Measurements from ENCODE around the gene AK4. TPM values are rescaled to one million over a fixed set of nuclear protein-coding genes. Genes with fewer than 3 reads are reported as not detected.
"Not testable (repeated sequence)": the region's sequence is repeated elsewhere in the genome, so short reads cannot be mapped to it uniquely, and the experiment has no call there.

AK4 gene
- 100 and 169 TPM in 2 replicates for total RNA-seq

DNA sequence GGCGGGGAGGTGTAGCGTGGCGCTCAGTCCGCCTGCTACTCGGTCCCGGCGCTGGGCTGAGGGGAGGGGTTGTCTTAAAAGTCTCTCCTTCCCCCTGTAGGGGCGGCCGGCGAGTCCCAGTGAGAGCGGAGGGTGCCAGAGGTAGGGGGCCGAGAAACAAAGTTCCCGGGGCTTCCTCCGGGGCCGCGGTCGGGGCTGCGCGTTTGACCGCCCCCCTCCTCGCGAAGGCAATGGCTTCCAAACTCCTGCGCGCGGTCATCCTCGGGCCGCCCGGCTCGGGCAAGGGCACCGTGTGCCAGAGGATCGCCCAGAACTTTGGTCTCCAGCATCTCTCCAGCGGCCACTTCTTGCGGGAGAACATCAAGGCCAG, at the start of gene AK4:
Gene AK4, plus strand, starts transcription at position 26 of the 370 bp plus-strand sequence. Its CDS starts 205 bp downstream, at position 231.
- DNase-seq (ENCODE audit: low read depth): not testable (repeated sequence)

DNA sequence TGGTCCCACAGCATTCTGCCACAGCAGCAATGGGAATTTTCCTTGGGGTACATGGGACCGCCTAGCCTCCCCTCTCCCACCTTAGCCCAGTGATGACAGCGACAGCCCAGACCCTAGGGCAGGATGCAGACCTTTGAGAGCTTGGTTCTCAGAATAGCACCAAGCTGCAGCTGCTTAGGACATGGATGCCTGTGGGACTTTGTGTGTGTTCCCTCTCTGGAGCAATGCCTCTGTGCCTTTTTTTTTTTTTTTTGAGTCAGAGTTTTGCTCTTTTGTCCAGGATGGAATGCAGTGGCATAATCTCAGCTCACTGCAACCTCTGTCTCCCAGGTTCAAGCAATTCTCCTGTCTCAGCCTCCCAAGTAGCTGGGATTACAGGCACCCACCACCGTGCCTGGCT, 44.2 kb upstream of the AK4 start:
- DNase-seq (ENCODE audit: low read depth): no peak

DNA sequence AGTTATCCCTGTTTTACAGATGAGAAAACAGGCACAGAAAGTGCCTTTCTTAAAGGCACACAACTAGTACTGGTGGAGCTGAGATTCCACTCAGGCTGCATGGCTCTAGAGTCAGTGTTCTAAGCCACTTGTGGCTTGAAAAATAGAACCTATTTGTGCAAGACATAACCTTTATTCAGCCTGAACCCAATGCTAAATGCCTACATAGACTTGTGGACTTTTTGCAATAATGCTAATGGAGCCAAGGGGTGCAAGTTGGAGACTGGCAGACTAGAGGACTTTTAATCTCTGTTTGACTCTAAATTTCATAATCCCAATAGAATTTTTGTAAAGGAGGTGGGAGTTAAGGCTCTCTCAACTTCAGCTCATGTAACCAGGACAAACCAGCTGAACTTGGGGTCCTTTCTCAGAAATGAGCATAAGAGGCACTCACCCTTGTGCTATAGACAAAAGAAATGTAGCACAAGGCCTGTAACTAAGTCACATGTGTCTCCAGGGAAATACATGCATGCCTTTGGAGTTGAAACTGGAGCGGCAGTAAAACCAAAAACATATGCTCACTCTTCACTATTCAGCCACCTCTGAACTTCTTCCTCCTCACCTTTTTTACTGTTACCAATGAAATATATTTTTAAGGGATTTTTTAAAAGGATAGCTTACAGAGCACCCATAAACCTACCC, 43.0 kb upstream of the AK4 start:
- no peak for DNase-seq (ENCODE audit: low read depth)

DNA sequence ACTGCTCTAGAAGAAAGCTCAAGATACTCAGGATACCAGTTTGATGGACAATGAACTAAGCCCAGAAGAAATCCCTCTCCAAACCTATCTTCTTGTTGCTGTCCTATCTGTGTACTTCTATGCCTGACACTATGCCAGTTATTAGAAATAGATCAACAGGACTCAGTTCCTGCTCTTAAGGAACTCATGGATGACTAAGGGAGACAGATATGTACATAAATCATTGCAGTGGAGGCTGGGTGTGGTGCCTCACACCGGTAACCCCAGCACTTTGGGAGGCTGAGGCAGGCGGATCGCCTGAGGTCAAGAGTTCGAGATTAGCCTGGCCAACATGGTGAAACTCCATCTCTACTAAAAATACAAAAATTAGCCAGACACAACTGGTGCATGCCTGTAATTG, 42.4 kb upstream of the AK4 start:
- DNase-seq (ENCODE audit: low read depth): peak; percentile 8

DNA sequence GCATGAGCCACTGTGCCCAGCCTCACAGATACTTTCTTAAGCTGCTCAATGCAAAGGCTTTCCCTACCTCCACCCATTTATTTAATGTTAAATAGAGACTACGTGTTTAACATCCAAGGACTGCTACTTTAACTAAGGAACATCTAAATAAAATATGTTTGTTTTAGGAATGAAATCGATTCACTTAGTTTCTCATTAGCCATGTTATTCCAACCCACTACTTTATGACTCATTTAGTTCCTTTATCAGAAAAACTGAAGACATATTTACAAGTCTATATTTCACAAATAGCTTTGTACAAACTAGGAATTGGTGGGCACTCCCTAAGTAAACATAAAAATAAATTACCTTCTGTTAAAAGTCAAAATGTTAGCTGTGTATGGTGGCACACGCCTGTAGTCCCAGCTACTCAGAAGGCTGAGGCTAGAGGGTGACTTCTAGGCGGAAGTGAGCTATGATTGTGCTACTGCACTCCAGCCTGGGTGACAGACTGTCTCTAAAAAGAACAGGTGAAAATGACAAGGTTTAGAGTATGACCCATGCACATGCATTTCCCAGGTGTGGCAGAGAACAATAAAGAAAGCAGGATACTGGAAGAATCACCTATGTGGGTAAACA, 39.9 kb upstream of the AK4 start:
- DNase-seq (ENCODE audit: low read depth): no peak

DNA sequence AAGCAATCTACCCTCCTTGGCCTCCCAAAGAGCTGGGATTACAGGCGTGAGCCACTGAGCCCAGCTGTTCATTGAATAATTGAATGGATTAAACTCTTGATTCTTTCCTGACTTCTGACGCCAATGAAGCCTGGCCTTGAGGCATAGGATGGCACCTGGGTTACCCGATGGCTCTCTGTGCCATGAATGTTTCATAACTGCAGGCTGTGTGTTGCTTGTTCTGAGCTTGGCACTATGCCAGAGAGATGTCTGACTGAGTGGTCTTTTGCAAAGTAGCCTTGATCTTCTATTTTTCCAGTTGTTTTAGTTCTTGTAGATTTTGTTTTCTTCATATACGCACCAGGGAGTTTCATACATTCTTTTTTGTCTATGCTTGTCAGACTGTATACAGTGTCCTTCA, 38.5 kb upstream of the AK4 start:
- DNase-seq (ENCODE audit: low read depth): no peak

DNA sequence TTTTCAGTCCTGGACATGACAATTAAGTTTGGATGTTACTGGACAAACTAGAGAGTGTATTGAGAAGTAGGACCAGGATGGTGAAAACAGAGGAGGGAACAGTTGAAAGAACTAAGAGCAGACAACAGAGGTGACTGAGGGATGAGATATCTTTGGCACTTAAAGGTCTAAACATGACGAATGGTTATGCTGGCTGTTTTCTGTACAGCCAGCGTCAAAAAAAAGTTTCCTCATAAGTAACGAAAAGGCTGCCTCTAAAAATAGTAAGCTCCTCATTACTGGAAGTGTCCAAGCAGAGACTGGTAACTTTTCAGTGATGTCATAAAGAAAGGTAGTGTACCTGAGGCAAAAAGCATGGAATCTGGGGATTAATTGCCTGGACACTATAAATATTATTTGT, 35.2 kb upstream of the AK4 start:
- DNase-seq (ENCODE audit: low read depth): no peak

DNA sequence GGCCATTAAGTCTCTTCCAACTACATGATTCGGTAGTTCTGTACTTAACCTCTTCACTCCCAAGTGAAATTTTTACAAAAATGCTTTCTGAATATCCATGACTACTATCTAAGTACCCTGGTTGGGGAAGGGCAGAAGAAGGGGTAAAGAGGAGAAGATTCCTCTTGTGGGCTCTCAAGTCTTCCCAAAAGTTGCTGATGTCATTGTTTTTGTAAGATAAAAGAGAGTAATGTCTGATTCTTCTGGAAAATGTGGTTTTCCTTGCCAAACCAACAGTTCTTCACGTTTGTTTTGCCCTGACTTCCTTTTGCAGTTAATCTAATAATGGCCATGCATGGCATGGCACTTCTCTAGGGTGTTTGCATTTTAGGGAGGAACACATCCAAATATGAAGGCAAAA, 34.7 kb upstream of the AK4 start:
- DNase-seq (ENCODE audit: low read depth): no peak

DNA sequence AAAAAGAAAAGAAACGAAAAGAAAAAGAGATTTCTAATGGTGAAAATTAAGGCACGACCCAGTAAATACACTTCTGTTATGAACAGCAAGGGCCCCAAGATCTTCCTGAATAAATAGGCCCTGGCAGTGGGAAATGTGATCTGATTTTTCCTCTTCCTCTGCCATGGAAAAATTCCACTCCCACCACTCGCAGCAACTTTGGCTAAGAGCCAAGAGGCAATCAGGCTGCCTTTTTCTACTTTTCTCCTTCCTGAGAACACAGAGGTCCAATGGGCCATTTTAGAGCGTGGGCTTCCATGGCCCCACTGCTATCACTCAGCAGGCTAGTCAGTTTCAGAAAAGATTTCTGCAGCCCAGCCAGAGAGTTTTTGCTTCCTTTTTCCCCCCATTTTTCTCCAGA, 33.7 kb upstream of the AK4 start:
- peak; percentile 5 for DNase-seq (ENCODE audit: low read depth)

DNA sequence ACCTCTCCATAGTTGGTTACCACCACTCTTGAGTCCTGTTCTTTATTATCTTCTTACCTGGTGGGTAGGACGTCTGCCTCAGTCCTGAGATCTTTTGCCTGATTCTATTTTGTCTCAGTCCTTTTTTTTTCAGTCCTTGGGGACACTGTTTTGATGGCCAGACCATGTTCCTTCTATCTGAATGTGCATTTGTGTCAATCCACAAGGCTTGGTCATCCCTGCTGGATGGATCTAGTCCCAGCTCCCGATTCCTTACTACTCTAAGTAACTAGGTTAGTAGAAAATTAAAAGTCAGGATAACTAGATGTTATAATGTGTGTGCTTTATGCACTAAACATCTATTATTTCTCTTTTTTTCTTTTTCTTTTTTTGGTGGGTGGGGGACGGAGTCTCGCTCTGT, 28.1 kb upstream of the AK4 start:
- no peak for DNase-seq (ENCODE audit: low read depth)

DNA sequence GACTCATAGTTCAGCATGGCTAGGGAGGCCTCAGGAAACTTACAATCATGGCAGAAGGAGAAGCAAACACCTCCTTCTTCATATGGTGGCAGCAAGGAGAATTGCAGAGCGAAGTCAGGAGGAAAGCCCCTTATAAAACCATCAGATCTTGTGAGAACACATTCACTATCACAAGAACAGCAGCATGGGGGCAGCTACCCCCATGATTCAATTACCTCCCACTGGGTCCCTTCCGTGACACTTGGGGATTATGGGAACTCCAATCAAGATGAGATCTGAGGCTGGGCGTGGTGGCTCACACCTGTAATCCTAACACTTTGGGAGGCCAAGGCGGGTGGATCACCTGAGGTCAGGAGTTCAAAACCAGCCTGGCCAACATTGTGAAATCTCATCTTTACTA, 18.9 kb upstream of the AK4 start:
- DNase-seq (ENCODE audit: low read depth): not testable (repeated sequence)

DNA sequence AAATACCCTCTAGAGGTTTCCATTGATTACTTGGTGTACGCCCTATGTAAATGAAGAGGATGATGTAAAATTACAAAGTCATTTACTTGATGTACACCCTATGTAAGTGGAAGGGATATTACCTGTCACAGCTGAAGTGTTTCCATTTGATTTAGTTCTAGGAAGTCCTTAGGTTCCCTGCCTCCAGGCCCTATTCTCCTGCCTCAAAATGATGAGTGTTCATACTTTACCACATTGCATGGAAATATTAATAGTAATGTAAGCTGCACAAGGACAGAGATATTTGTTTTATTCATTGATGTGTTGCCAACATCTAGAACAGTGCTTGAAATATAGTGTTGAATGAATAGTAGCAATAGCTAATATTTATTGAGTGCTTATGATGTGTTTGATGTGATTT, 9.5 kb upstream of the AK4 start:
- DNase-seq (ENCODE audit: low read depth): no peak

DNA sequence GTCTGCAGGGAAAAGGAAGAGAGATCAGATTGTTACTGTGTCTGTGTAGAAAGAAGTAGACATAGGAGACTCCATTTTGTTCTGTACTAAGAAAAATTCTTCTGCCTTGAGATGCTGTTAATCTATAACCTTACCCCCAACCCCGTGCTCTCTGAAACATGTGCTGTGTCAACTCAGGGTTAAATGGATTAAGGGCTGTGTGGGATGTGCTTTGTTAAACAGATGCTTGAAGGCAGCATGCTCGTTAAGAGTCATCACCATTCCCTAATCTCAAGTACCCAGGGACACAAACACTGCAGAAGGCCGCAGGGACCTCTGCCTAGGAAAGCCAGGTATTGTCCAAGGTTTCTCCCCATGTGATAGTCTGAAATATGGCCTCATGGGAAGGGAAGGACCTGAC, 8.2 kb upstream of the AK4 start:
- not testable (repeated sequence) for DNase-seq (ENCODE audit: low read depth)

DNA sequence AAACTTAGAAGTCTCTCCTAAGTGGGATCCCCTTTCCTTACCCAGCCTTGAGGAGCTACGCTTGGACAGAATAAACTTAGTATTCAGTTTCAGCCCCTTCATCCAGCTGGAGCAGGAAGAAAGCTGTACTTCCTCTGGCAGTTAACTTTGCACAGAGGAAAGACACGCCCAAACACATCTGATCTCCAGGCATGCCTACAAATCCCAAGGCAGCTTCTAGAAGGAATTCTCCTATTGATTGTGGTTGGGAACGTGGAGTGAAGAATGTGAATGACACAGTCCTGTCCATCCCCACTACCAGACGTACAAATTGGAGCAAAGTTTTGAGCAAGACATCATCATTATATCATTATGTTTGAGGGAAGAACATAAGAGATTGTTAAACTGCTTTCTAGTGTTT, 6.6 kb upstream of the AK4 start:
- DNase-seq (ENCODE audit: low read depth): peak; percentile 83

DNA sequence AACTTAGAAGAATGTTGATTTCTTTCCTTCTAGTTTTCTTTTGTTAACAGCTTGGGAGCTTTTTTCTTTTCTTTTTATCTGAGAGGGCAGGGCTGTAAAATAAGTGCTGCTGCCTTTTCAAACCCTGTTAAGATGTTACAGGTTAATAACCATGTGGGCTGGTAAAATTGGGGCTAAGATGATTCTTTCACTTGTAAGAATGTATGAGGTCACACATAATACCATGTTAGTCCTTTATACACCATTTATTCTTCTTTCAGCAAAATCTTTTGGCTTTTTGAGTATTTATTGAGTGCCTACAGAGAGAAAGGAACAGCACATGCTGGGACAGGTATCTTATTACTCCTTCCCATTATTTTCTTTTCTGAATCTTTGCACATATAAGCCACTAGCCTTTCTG, 6.1 kb upstream of the AK4 start:
- DNase-seq (ENCODE audit: low read depth): no peak

DNA sequence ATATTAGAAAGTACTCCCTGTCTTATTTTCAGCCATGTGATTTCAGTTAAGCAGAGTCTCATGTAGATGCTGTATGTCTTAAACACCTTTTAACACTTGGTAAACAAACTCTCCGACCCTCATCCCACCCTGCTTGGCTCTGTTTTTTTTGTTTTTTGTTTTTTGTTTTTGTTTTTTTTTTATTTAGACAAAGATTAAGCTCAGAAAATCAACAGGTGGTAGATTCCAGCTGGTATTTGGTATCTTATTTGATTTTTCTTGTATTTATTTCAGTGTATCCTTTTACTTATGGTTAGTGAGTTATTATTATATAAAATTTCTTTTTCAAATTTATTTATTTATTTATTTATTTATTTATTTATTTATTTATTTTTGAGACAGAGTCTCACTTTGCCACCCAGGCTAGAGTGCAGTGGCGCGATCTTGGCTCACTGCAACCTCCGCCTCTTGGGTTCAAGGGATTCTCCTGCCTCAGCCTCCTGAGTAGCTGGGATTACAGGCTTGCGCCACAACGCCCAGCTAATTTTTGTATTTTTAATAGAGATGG, 4.8 kb upstream of the AK4 start:
- not testable (repeated sequence) for DNase-seq (ENCODE audit: low read depth)

DNA sequence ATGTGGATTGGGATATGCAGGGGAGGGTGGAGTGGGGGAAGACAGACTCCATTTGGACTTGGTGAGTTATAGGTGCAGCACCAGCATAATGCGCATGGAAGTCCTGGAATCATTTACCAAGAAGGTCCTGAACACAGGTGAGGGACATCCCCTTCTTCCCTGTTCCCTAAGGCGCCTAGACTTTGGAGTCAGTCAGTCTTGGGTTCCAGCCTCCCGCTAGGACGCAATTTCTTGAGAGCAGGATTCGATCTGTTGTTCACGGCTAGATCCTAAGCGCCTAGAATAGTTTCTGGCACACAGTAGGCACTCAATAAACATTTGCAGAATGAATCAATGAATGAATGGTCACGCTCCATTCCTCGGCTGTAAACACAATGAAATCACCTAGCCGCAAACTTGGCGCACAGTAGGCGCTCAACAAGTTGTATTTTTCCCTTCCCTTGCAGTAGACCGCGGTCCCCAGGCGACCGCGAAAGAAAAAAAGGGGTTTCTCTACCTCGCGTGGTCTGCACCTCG, 1.0 kb upstream of the AK4 start:
- DNase-seq (ENCODE audit: low read depth): no peak

DNA sequence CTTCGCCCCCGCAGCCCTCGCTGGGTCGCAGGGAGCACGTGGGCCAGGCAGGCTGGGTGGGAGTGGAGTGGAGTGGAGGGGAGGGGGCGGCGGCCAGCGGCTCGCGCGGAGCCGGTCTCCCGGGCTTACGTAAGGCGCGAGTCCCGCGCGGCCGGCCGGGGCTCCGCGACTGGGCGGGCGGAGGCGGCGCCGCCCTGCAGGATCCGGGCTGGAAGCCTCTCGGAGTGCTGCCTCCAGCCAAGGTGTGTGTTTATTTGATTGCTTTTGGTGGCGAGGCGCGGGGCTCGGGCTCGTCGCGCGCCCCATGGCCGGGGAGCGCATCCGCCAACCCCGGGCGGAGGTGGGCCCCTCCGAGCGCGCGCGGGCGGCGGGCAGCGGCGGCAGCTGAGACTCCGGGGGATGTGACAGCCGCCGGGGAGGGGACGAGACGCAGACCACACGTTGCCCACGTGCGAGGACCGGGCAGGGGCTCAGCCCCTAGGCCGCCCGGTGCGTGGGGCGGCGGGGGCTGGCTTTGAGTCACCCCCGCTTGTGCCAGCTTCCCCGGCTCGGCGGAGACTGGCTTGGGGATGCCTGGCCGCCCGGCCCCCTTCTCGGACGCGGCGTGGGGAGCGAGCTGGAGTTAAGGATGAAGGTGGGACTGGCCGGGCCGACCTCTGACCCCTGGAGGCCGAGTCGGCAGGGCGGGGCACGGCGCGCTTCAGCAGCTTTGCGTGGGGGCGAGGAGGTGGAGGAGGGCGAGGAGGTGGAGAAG, 402 bp upstream of the AK4 start:
- DNase-seq (ENCODE audit: low read depth): no peak

DNA sequence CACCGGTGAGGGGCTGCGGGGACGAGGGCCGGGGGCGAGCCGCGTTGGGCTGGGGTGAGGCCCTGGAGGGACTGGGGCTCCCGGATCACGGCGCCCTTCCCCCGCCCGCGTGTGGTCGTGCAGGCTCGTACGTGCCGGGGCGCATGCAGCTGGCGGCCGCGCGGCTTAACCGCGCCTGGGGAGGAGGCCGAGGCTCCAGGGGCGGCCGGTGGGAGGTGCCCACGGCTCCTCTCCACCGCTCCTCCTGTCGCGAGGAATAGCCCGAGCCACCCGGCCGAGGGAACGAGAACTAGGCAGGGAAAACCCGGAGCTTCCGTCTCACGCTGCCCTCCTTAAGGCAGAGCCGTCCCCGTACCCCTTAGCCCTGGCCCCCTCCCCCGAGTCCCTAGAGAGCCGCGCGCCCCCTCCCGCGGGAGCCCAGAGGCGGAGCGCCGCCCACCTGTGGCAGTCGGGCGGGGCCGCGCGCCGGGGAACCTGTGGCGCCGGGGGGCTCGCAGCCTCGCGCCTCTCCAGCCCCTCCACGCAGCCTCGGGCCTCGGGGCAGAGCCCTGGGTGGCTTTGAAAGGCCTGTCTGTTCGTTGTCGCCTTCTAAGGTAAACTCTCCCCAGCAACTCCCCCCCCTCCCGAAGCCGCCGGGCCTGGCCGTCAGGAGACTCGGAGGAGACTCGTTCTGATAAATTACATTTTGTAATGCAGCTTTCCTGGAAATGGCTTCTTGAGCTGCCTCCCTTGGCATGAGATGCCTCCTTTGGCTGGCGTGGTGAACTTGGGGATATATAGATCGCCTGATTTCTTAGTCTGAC, 746 bp downstream of the AK4 start:
- DNase-seq (ENCODE audit: low read depth): no peak

DNA sequence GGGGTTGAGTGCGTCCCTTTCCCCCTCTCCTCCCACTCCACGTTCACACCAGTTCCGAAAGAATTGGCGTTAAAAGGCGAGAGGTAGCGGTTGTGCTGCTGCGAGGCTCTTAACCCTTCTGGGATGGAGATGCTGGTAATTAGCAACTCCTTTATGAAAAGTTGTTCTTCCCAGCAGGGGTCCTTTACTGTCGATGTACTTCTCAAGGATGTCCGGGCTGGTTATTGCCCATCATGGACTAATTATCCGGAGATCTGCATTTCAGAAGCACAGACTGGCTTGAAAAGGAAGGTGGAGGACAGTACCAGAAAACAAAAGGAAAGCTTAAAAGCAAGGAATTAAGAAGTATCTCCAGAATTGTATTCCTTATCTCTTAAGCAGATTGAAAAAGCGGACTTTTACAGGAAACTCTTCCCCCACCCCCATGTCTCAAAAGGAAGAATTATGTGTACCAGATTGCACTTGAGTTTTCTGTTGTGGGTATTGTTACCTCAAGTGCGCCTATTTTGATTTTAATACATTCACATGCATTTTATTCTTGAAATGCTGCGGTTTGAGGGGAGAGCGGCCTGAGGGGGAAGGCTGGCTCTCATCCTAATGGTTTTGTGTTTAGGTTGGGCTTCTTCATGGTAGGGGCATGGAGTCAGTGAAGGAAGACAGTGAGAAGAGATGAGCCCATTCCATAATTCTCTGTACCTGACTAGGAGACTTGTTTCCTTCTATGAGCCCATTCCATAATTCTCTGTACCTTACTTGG, 1.5 kb downstream of the AK4 start:
- DNase-seq (ENCODE audit: low read depth): no peak

DNA sequence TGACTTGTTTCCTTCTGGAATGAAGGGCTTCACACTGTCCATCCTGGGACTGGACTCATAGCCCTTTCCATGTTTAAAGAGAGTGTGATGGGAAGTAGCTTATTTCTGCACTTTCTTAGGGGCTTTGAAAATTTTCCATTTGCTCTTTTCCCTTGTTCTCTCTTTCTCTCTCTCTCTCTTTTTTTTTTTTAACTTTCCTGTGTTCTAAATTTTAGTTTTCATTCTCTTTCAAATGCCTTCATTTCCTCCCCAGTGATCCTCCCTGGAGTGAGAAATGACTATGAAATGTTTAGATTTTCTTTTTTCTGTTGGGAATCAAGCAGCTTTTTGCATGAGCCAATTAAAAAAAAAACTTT, 2.1 kb downstream of the AK4 start:
- DNase-seq (ENCODE audit: low read depth): no peak

Measured in renal cortical epithelial cell (primary cell).